Hippocampal formation (tissue), 2 donors: ENCODE data around the gene SPATA31D3.
"Not testable (repeated sequence)": the region's sequence is repeated elsewhere in the genome, so short reads cannot be mapped to it uniquely, and the experiment has no call there.

Experiments used
- DNase-seq, 2 donors: peaks; one replicate each; lab custom pipeline; 2025; lab: John Stamatoyannopoulos, UW

The SPATA31D3 gene

DNA sequence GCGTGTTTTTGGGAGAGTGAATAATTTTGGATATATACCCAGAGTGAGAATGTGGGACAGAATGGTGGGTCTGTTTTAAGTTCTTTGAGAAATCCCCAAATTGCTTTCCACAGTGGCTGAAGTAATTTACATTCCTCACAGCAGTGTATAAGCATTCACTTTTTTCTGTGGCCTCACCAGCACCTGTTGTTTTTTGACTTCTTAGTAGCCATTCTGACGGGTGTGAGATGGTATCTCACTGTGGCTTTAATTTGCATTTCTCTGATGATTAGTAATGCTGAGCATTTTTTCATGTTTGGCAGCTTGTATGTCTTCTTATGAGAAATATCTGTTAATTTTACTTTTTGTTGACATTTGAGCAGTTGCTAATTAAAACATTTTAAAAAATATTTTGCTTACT lies 35.9 kb downstream of the SPATA31D3 start:
- DNase-seq, result no peak

DNA sequence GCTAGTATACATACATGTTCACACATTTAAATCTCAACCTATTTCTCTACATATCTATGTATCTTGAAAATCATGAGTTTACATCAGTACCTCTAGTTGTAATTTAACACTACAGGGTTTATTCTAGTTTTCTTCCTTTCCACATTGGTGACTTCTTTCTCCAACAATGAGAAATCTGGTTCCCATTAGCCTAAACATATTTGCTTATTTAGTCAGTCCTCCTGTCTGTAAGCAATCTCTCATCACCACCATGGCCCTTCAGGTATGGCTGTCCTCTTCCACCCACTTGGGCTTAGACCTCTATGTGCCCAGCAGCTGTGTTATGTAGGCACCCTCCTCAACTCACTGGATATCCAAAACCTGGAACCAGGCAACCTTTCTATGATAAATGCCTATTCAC lies 37.3 kb downstream of the SPATA31D3 start:
- DNase-seq, result no peak

DNA sequence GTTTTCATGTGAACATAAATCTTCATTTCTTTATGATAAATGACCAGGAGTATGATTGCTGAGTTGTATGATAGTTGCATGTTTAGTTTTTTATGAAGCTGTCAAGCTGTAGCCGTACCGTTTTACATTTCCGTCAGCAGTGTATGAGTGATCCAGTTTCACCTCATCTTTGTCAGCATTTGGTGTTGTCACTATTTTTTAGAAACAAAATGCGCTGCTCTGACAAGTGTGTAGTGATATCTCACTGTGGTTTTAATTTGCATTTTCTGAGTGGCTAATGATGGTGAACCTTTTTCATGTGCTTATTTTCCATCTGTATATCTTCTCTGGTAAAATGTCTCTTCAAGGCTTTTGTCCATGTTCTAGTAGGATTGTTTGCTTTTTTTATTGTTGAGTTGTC lies 38.6 kb downstream of the SPATA31D3 start:
- no peak for DNase-seq

DNA sequence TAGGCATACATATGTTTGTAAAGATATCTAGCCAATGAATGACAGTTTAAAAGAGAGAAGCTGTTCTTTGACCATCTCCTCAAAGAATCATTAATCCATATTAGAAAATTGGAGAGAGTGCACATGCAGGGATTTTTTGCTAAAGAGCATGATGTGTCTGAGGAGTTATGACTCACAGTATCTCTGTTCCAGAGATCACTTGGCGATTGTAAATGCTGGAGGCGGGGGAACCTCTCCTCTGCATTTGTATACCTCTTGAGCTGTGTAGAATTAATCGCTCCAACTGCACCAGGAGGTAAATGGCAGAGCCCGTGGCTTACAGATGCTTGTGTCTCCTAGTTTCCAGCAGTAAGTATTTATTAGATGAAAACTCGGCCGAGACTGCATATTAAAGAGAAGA lies 41.6 kb downstream of the SPATA31D3 start:
- no peak for DNase-seq

DNA sequence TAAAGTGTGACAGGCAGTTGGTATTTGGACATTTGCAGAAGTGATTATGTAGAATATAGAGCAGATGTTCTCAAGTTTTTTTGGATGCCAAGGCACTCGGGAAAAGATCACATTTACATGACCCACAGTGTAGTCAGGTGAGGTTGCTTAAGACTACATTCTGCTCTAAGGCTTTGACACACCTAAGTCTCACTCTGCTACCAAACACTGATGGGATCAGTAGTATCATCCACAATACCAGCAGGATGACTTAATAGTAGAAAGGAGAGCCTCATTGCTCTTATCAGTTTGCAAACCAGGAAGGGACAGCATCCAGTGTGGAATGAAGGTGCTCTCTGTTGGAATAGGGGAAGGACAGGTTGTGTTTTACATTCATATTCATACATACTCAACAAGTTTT lies 42.8 kb downstream of the SPATA31D3 start:
- no peak for DNase-seq

DNA sequence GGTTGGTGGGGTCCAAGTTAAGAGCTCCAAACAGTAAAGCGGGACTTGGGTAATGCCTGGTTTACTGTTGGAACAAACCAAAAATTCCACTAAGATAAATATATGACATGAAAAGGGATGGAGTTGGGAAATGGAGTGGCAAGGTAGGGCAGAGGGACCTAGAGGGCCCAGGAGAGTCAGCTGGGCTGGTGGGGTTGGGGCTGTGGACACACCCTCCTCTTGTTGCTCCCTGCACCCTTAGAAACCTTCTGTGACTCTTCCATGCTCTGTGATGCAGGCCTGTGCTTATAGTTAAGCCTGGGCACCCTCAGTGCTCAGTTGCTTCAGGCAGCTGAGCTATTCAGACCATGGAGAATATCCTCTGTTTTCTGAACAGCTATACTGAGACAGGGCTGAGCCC lies 45.2 kb downstream of the SPATA31D3 start, which contains the start of gene SPATA31D1:
SPATA31D1 (plus strand) TSS at position 301 of the 400 bp plus-strand sequence; CDS start at position 348, 47 bp downstream.
- DNase-seq, result not testable (repeated sequence)

DNA sequence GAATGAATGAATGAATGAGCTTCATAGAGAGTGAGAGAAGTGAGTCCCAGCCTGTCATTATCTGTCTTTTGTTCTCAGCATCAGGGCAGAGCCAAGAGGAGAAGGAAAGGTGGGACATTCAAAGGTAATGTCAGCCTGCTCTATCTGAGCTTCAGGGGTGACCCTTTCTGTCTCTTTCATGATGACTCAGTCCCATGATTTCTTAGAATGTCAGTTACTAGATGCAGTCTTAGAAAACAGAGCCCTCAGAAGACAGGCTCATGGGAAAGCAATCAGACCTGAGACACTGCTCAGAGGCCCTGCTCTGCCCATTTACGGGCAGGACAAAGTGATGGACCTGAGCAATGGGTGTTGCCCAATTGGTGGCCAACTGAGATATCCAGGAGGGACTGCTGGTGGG lies 46.4 kb downstream of the SPATA31D3 start:
- no peak for DNase-seq

DNA sequence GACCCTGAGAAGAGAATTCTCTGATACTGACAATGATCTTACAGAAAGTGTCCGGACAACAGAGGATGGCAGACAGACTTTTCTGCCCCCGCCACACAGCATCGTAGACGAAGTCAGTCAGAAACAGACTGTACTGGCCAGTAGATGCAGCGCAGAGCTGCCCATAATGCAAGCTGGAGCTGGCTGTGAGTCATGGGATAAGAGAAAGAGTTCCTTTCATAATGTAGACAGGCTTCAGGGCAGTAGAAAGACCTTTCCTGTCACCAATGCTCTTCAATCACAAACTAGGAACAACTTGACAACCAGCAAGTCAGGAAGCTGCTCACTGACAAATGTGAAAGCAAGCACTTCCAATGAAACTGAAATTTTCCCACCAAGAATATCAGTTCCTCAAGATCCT lies 50.4 kb downstream of the SPATA31D3 start:
- DNase-seq, result no peak
